ENCODE data around the gene CYB561D2.

GRCh38 chr3:50339485-50340146 is 11.0 kb upstream of the CYB561D2 start:
- TF ChIP-seq POLR2A (IDR thresholded peaks at IDR 0.05) (no peak), POLR2AphosphoS5 (IDR thresholded peaks at IDR 0.05) (no peak)

Data from breast epithelium (tissue), 3 donors.